H9 (cell line): ENCODE data around the gene NT5DC4. TPM values are rescaled to one million over a fixed set of nuclear protein-coding genes. Genes with fewer than 3 reads are reported as not detected.

ENCODE experiments used
- DNase-seq: peaks from one replicate; pipeline ENCODE4 v3.0.0-alpha.2; 2017
- H2AFZ ChIP-seq: one replicate; pipeline ENCODE4 v1.6.1; 2013; ENCODE audit warnings: mild to moderate bottlenecking, low read length, control low read depth, moderate library complexity
- H2AK5ac ChIP-seq: 2 replicates; pipeline ENCODE4 v1.6.1; 2013; ENCODE audit warnings: low read length, control low read depth, mixed read lengths; ENCODE audit not compliant: insufficient read length
- H2BK120ac ChIP-seq: one replicate; pipeline ENCODE4 v1.6.1; 2013; ENCODE audit warnings: low read depth, mild to moderate bottlenecking, low read length, control low read depth, inconsistent platforms; ENCODE audit not compliant: poor library complexity, severe bottlenecking
- H2BK12ac ChIP-seq: 2 replicates; pipeline ENCODE4 v1.6.1; 2013; ENCODE audit warnings: low read length, control low read depth, mixed read lengths, low read depth; ENCODE audit not compliant: insufficient read length
- H2BK15ac ChIP-seq: 2 replicates; pipeline ENCODE4 v1.6.1; 2013; ENCODE audit warnings: low read depth, low read length, control low read depth
- H2BK20ac ChIP-seq: one replicate; pipeline ENCODE4 v1.6.1; 2013; ENCODE audit warnings: low read depth, mild to moderate bottlenecking, low read length, control low read depth, inconsistent platforms; ENCODE audit not compliant: poor library complexity, severe bottlenecking
- H2BK5ac ChIP-seq: 2 replicates; pipeline ENCODE4 v1.6.1; 2013; ENCODE audit warnings: low read length, control low read depth, mixed read lengths; ENCODE audit not compliant: insufficient read length
- H3K14ac ChIP-seq: 2 replicates; pipeline ENCODE4 v1.6.1; 2013; ENCODE audit warnings: low read length, control low read depth; ENCODE audit not compliant: insufficient read depth
- H3K18ac ChIP-seq: 2 replicates; pipeline ENCODE4 v1.6.1; 2013; ENCODE audit warnings: low read depth, mild to moderate bottlenecking, mixed read lengths, low read length, control low read depth; ENCODE audit not compliant: insufficient read length
- H3K23ac ChIP-seq: 2 replicates; pipeline ENCODE4 v1.6.1; 2013; ENCODE audit warnings: low read length, control low read depth, mixed read lengths, low read depth; ENCODE audit not compliant: insufficient read length
- H3K23me2 ChIP-seq: 2 replicates; pipeline ENCODE4 v1.6.1; 2013; ENCODE audit warnings: low read depth, mild to moderate bottlenecking, mixed read lengths, low read length, control low read depth; ENCODE audit not compliant: insufficient read length, poor library complexity, severe bottlenecking
- H3K27ac ChIP-seq: 2 replicates; pipeline ENCODE4 v1.5.1; 2013; ENCODE audit warnings: low read length, control low read depth, mixed read lengths, low read depth; ENCODE audit not compliant: insufficient read length
- H3K27me3 ChIP-seq: 2 replicates; pipeline ENCODE4 v1.6.1; 2013; ENCODE audit warnings: low read length, control low read depth, inconsistent platforms; ENCODE audit not compliant: insufficient read depth
- H3K4ac ChIP-seq: 2 replicates; pipeline ENCODE4 v1.6.1; 2013; ENCODE audit warnings: low read depth, mild to moderate bottlenecking, control low read depth, inconsistent platforms, low read length, moderate library complexity
- H3K4me1 ChIP-seq: 2 replicates; pipeline ENCODE4 v1.6.1; 2013; ENCODE audit warnings: low read length, control low read depth, inconsistent platforms; ENCODE audit not compliant: insufficient read depth
- H3K4me2 ChIP-seq: 2 replicates; pipeline ENCODE4 v1.6.1; 2013; ENCODE audit warnings: low read length, control low read depth, mixed read lengths; ENCODE audit not compliant: insufficient read length, insufficient read depth
- H3K56ac ChIP-seq: 2 replicates; pipeline ENCODE4 v1.6.1; 2013; ENCODE audit warnings: low read depth, mild to moderate bottlenecking, mixed read lengths, low read length, control low read depth; ENCODE audit not compliant: insufficient read length
- H3K79me1 ChIP-seq: 2 replicates; pipeline ENCODE4 v1.6.1; 2013; ENCODE audit warnings: low read depth, mild to moderate bottlenecking, moderate library complexity, low read length, control low read depth, inconsistent platforms; ENCODE audit not compliant: insufficient read depth, poor library complexity, severe bottlenecking
- H3K79me2 ChIP-seq: 2 replicates; pipeline ENCODE4 v1.6.1; 2013; ENCODE audit warnings: low read length, control low read depth, inconsistent platforms; ENCODE audit not compliant: insufficient read depth
- H3K9ac ChIP-seq: 2 replicates; pipeline ENCODE4 v1.6.1; 2013; ENCODE audit warnings: low read length, control low read depth, mixed read lengths; ENCODE audit not compliant: insufficient read length; ENCODE audit errors: extremely low read depth
- H3K9me3 ChIP-seq: one replicate; pipeline ENCODE4 v1.6.1; 2013; ENCODE audit warnings: low read depth, low read length, inconsistent platforms; ENCODE audit not compliant: control insufficient read depth
- H3T11ph ChIP-seq: one replicate; pipeline ENCODE4 v1.6.1; 2013; ENCODE audit warnings: mild to moderate bottlenecking, low read length, control low read depth, inconsistent platforms
- H4K20me1 ChIP-seq: one replicate; pipeline ENCODE4 v1.6.1; 2013; ENCODE audit not compliant: control insufficient read depth, insufficient read length, insufficient read depth
- H4K5ac ChIP-seq: 2 replicates; pipeline ENCODE4 v1.6.1; 2013; ENCODE audit warnings: low read depth, mild to moderate bottlenecking, mixed read lengths, low read length, control low read depth; ENCODE audit not compliant: insufficient read length
- H4K8ac ChIP-seq: replicated peaks from 2 replicates; pipeline ENCODE4 v1.6.1; 2013; ENCODE audit warnings: low read length, control low read depth, mixed read lengths, low read depth; ENCODE audit not compliant: insufficient read length
- H4K91ac ChIP-seq: 2 replicates; pipeline ENCODE4 v1.6.1; 2013; ENCODE audit warnings: low read depth, mild to moderate bottlenecking, moderate library complexity, mixed read lengths, low read length, control low read depth; ENCODE audit not compliant: insufficient read length
- H3K27ac Mint-ChIP-seq, 3 experiments: 2 replicates in 2 of 3; 3 replicates in 1 of 3; pipeline ENCODE4 v1.8.0; 2020 to 2021; ENCODE audit warnings: mixed read lengths in 3 of 3, mild to moderate bottlenecking in 1 of 3, moderate library complexity in 1 of 3
- H3K27me3 Mint-ChIP-seq: 2 replicates; pipeline ENCODE4 v1.8.0; 2021; ENCODE audit warnings: low read depth, mild to moderate bottlenecking, moderate library complexity, mixed read lengths
- H3K36me3 Mint-ChIP-seq, 3 experiments: 2 replicates in 2 of 3; 3 replicates in 1 of 3; pipeline ENCODE4 v1.8.0; 2020 to 2021; ENCODE audit warnings: low read depth in 3 of 3, mixed read lengths in 3 of 3; ENCODE audit not compliant: insufficient read depth in 1 of 3
- H3K4me1 Mint-ChIP-seq, 2 experiments: 2 replicates each; pipeline ENCODE4 v1.8.0; 2020; ENCODE audit warnings: mixed read lengths in 2 of 2
- H3K4me3 Mint-ChIP-seq, 2 experiments: 2 replicates in 1 of 2; 3 replicates in 1 of 2; pipeline ENCODE4 v1.8.0; 2020 to 2021; ENCODE audit warnings: mild to moderate bottlenecking in 2 of 2, mixed read lengths in 2 of 2, moderate library complexity in 1 of 2
- H3K9me3 Mint-ChIP-seq, 2 experiments: 2 replicates in 1 of 2; 3 replicates in 1 of 2; pipeline ENCODE4 v1.8.0; 2020; ENCODE audit warnings: mild to moderate bottlenecking in 2 of 2, mixed read lengths in 2 of 2, moderate library complexity in 1 of 2
- CTCF ChIP-seq: fragments of 200-600 bp; sonication (generic); conservative IDR thresholded peaks from 3 replicates; pipeline ENCODE4 v1.8.0; 2021; ENCODE audit warnings: antibody characterized with exemption, mild to moderate bottlenecking
- WGBS: extraction: QIAGEN DNeasy Blood & Tissue Kit; methylation state at CpG from one replicate; pipeline ENCODE4 v1.1.7; 2013; ENCODE audit warnings: missing lambda C conversion rate, low lambda C conversion rate, mixed read lengths; ENCODE audit not compliant: insufficient read length; ENCODE audit errors: extremely low coverage; 5-methylcytosine and 5-hydroxymethylcytosine counted together
- total RNA-seq: library from RNA; stranded (reverse); gene quantifications from 2 replicates; pipeline ENCODE4 v1.2.1, GENCODE V29; 2021

Gene NT5DC4
- total RNA-seq, 1 experiment from 2014 or later: not detected

GRCh38 chr2:112680666-112681101 lies 40.1 kb upstream of the NT5DC4 start:
- Histone ChIP-seq H2BK20ac (no peak overlapping the region), H2BK12ac (no peak overlapping the region), H3K79me2 (no peaks in the 10 kb centered on the region), H3T11ph (no peak overlapping the region), H2BK15ac (no peak overlapping the region), H3K79me1 (no peaks in the 10 kb centered on the region), H3K23ac (no peak overlapping the region), H2AK5ac (no peak overlapping the region), H3K9ac (no peak overlapping the region), H3K4me2 (no peak overlapping the region), H3K4me1 (no peaks in the 10 kb centered on the region), H3K18ac (no peak overlapping the region), H4K20me1 (no peaks in the 10 kb centered on the region), H2AFZ (no peak overlapping the region), H3K27ac (no peak overlapping the region), H3K56ac (no peak overlapping the region), H4K5ac (no peak overlapping the region), H3K9me3 (no peaks in the 10 kb centered on the region), H3K27me3 (no peaks in the 10 kb centered on the region), H4K91ac (no peak overlapping the region), H4K8ac (no peak overlapping the region), H2BK120ac (no peak overlapping the region), H3K23me2 (no peaks in the 10 kb centered on the region), H2BK5ac (no peak overlapping the region), H3K4ac (no peak overlapping the region), H3K14ac (no peak overlapping the region)
- Mint-ChIP-seq H3K9me3 (no peaks in the 10 kb centered on the region), H3K27me3 (peaks cover 1% of the 10 kb centered on the region; the same call in 1 of the 2 replicates), H3K27ac (no peak overlapping the region), H3K4me1 (peaks cover 0 to 8% of the 10 kb centered on the region in 2 experiments; a peak in 2 of 4 replicates), H3K36me3 (no peaks in the 10 kb centered on the region), H3K4me3 (no peak overlapping the region)
- DNase-seq: no peak
- no CpG with 5 or more reads among the region's 5 CpGs for WGBS
- TF ChIP-seq CTCF: no peak
